HG02852 (cell line): ENCODE data around the gene NUDC.
"Not testable (repeated sequence)": the region's sequence is repeated elsewhere in the genome, so short reads cannot be mapped to it uniquely, and the experiment has no call there.

ENCODE experiments used
- ATAC-seq: cut with Tn5 transposase; IDR thresholded peaks from one replicate; pipeline ENCODE4 v1.9.1; 2021; ENCODE audit warnings: mild to moderate bottlenecking, moderate library complexity; ENCODE audit not compliant: unreplicated experiment

The NUDC gene

GRCh38 chr1:26921540-26922430 is at the start of gene NUDC:
NUDC (plus strand) TSS chr1:26921743; CDS start chr1:26921849, 106 bp downstream.
- ATAC-seq = peak; percentile 97

- not testable (repeated sequence) for ATAC-seq
Measured at GRCh38 chr1:26873097-26873496, 48.4 kb upstream of the NUDC start.

GRCh38 chr1:26874896-26875295 is 46.6 kb upstream of the NUDC start:
- no peak for ATAC-seq

DNA sequence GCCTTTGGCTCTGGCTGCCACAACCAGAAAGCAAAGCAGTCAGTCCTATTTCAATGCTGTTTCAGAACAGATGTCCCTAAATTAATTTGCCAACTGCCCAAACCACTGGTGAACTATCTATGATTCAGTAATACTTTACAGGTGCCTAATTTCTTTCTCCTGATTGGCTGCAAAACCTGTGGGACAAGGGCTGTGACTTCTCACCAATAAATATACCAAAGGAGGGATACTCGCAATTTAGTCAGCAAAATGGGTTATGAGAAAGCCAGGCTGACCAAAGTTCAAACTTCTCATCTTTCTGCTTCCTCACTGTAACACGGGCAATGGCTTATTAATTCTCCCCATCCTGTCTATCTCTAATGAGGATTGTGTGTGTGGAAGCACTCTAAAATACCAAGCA is 44.2 kb upstream of the NUDC start:
- ATAC-seq = no peak

GRCh38 chr1:26879793-26880192 is 41.8 kb upstream of the NUDC start:
- ATAC-seq = no peak

GRCh38 chr1:26881611-26882010 is 39.9 kb upstream of the NUDC start:
- ATAC-seq = not testable (repeated sequence)

- no peak for ATAC-seq
Measured at GRCh38 chr1:26882696-26883463, 38.7 kb upstream of the NUDC start.

- ATAC-seq = no peak
Measured at GRCh38 chr1:26887125-26887524, 34.4 kb upstream of the NUDC start.

GRCh38 chr1:26888231-26888630 is 33.3 kb upstream of the NUDC start:
- no peak for ATAC-seq

DNA sequence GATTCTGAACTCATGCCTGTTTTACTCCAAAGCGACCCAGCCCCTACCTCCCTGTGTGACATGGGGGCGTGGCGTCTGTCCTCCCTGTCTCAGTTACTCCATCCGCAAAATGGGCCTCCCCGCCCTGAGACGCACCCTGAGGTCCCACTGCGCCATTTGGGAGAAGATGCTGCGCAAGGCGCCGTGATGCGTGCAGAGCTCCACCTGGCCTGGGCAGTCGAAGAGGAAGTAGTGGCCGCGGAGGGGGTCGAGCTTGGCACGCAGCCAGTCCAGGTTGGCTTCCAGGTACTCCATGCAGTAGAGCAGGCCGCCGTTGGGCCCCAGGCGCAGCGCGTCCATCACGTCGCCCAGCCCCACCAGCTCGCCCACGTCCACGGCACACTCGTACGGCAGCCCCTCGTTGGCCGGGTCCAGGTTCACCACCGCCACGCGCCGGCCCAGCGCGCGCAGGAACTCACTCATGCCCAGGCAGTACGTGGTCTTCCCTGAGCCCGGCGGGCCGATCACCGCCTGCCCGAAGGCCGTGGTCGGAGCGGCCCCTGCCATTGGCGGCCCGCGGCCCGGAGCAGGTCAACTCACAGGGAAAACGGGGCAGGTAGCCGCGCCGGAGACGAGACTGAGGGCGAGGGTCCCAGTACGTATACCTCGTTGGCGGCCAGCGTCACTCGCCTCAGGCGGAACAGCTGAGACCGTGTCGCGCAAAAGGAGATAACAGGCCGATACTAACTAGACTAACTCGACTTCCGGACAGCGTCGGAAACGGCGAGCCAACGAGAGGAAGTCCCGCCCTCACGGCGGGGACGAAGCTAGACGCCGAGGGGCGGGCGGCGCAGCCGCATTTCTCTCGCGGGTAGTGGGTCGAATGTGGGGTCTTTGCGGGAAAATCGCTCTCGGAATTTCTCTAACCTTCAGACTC is 31.7 kb upstream of the NUDC start, which contains the start of gene GPN2:
Gene GPN2, minus strand, starts transcription at position 733 of the 916 bp plus-strand sequence. Its CDS starts 187 bp downstream, at position 546.
- peak; percentile 93 for ATAC-seq

DNA sequence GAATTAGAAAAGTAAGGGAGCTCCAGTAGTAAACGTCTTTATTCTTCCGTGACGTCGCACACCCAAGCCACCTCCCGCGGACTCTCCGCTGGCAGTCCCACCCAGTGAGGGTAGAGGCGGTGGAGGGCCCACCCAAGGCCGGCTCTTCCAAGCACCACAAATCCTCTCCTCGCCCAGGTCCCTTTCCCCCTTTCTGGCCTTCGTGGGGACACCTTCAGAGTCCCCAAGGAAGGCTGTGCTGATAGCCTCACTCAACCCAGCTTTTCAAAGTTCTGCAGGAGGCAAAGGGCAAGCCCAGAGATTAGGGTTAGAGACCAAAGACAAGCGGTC is 31.1 kb upstream of the NUDC start:
- peak; percentile 35 for ATAC-seq

GRCh38 chr1:26894263-26894662 is 27.3 kb upstream of the NUDC start:
- ATAC-seq = no peak

DNA sequence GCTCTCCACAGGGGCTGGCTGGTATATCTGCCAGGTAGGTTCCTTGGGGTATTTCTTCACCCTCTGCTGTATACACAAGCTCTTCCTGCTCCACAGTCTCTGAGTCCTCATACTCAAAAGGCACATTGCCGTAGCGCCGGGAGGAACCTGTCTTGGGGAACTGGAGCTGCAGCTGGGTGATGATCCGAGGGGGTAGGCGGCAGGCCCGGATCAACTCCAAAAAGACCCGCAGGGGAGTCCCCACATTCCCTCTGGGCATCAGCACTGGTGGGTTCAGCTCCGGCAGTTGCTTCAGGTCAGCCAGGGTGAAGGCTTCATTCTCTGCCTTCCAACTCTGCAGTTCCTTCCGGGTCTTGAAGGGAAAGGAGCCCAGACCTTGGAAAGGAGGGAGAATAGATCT is 24.2 kb upstream of the NUDC start:
- ATAC-seq = no peak

GRCh38 chr1:26900001-26900814 is 21.3 kb upstream of the NUDC start, which contains the start of gene GPATCH3:
GPATCH3 (minus strand) TSS chr1:26900467; CDS start chr1:26900442, 25 bp downstream.
- peak; percentile 70 for ATAC-seq

DNA sequence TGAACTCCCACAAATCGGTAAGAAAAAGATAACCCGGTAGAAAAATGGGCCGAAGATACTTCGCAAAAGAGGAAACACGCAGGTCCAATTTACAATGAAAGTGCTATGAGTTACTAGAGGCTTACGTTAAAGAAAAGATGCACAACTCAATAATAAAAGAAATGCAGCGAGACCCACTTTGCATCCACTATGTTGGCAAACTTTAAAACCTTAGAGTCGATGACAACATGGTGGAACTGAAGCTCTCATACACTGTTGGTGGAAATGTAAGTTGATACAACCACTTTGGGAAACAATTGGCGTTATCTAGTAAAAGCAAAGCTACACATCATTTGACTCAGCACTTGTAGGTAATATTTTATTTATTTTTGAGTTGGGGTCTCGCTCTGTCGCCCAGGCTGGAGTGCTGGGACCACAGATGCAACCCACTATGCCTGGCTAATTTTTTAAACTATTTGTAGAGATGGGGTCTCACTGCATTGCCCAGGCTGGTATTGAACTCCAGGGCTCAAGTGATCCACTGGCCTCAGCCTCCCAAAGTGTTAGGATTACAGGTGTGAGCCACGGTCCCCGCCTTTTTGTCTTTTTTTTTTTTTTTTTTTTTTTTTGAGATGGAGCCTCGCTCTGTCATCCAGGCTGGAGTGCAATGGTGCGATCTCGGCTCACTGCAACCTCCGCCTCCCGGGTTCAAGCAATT is 20.6 kb upstream of the NUDC start:
- ATAC-seq = no peak

- ATAC-seq = no peak
Measured at GRCh38 chr1:26907071-26907917, 14.2 kb upstream of the NUDC start.

DNA sequence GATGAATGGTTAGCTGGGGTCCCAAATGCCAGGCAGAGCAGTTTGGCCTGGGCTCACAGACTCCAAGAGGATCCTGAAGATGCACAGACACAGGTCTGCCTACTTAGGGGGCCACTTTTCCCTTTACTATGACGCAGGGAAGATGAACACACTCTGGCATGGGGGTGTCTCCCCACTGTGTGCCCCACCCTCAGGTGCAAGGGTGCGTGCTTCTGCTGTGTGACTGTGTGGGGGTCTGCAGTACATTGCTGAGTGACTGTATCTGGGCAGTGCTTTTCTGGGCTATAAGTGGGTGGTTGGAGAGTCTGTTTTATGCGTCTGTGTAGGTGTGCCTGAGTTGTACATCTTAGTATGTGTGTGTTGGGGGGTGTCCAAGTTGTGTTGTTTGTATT is 11.6 kb upstream of the NUDC start:
- no peak for ATAC-seq

DNA sequence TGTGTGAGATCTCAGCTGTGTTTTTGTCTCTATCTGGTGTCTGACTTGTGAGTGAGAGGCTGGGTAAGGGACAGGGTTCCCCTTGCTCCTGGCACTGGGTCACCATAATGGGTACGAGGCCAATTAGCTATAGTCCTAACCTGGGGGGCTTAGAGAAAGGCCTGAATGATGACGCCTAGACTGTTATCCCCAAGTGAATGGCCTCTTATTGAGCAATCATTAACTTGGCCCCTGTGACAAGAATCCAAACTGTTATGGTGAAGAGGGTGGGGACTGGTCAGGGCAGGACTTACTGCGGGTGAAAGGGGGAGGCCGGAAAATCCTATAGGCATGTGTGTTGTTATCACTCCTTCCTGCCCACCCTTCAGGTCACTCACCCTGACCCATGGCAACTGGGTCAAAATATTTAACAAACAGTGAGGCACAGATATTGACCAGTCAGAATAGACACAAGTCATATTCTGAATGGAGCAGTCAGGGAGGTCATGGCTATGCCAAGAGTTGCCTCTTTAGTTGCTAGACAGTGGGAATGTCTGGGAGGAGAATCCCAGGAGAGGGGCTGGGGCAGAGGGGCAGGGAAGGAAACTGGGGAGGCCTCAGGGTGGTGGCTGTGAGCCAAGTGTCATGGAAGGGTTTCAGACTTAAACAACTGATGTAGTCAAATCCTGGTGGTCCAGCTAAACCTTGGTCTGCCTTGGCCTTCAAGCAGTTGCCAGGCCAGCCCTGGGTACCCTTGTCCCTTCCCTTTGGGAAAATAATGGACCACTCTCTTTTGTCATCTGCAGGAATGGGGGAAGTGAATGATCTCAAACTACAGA is 11.0 kb upstream of the NUDC start:
- no peak for ATAC-seq
